Esophagus muscularis mucosa (tissue), 4 donors: ENCODE data around the gene FLNC. TPM values are rescaled to one million over a fixed set of nuclear protein-coding genes. Genes with fewer than 3 reads are reported as not detected.

Source experiments
- DNase-seq: peaks from one replicate; pipeline ENCODE4 v3.0.0-alpha.2; 2017; ENCODE audit errors: extremely low spot score
- H3K27ac ChIP-seq, 4 donors: fragments of 200-600 bp; sonication (generic); replicated peaks in 1 of 4; 1 replicate in 3 of 4; 2 replicates in 1 of 4; pipeline ENCODE4 v1.5.1; 2016 to 2019; ENCODE audit warnings: mild to moderate bottlenecking in 1 of 4
- H3K27me3 ChIP-seq, 4 donors: fragments of 200-600 bp; sonication (generic); one replicate each; pipeline versions ENCODE4 v1.5.1 to v1.6.0; 2016 to 2019
- H3K36me3 ChIP-seq, 4 donors: fragments of 200-600 bp; sonication (generic); one replicate each; pipeline ENCODE4 v1.5.1; 2016 to 2019
- H3K4me1 ChIP-seq, 4 donors: fragments of 200-600 bp; sonication (generic); one replicate each; pipeline ENCODE4 v1.5.1; 2016 to 2019
- H3K4me3 ChIP-seq, 4 donors: fragments of 200-600 bp; sonication (generic); 1 replicate in 2 of 4; 2 replicates in 2 of 4; pipeline ENCODE4 v1.5.1; 2016 to 2019; ENCODE audit warnings: mild to moderate bottlenecking in 4 of 4, moderate library complexity in 1 of 4
- H3K9me3 ChIP-seq, 4 donors: fragments of 200-600 bp; sonication (generic); 1 replicate in 3 of 4; 2 replicates in 1 of 4; pipeline ENCODE4 v1.5.1; 2016 to 2019
- CTCF ChIP-seq, 3 experiments: fragments of 200-600 bp in 2 of 3; fragments of 450-650 bp in 1 of 3; sonication (generic) in 2 of 3; IDR thresholded peaks; one replicate each; pipeline ENCODE4 v1.5.1; 2017 to 2019; ENCODE audit warnings: antibody characterized with exemption in 3 of 3, mild to moderate bottlenecking in 2 of 3, moderate library complexity in 1 of 3
- EP300 ChIP-seq: sonication (generic); formaldehyde crosslinking; IDR thresholded peaks from one replicate; pipeline ENCODE4 v1.6.1; 2017; ENCODE audit warnings: antibody characterized with exemption
- POLR2A ChIP-seq: fragments of 450-650 bp; IDR thresholded peaks from one replicate; pipeline ENCODE4 v1.6.1; 2017; ENCODE audit warnings: antibody characterized with exemption, moderate library complexity, mild to moderate bottlenecking, low read depth
- POLR2AphosphoS5 ChIP-seq, 2 donors: sonication (generic); formaldehyde crosslinking; IDR thresholded peaks; one replicate each; pipeline ENCODE4 v1.6.1; 2017; ENCODE audit warnings: antibody characterized with exemption in 2 of 2
- WGBS: methylation state at CpG from one replicate; pipeline ENCODE4 v1.1.5; 2018; 5-methylcytosine and 5-hydroxymethylcytosine counted together
- intact Hi-C: fragments of 100-400 bp; cut with DNase I; formaldehyde crosslinking; loops from one replicate; pipeline ENCODE4 v1.15.1; 2023
- total RNA-seq, 4 donors: library from RNA; depleted of rRNA; stranded (reverse); fragments of >200 nt; gene quantifications; one replicate each; pipeline versions ENCODE4 v1.1.0 to v1.2.1, GENCODE V29; 2016

FLNC gene
- total RNA-seq, 4 donors from 2014 or later = 391 to 932 (median 533) TPM

DNA sequence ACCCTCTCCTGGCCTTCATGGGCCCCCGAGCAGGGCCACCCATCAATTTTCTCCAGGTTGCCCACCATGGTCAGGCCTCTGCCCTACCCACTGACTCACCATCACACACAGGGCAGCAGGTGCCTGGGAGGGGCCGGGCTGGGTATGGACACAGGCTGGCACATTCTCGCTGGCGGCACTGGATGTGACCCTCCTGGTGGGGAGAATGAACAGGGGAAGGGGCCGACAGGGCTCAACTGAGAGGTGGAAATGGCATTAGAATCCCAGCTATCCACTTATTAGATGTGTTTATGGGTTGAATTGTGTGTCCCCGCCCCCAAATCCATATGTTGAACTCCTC is 63.9 kb downstream of the FLNC start:
- no peak for DNase-seq
- Histone ChIP-seq H3K27ac (no peak overlapping the region), H3K9me3 (no peaks in the 10 kb centered on the region), H3K4me1 (peaks cover 0 to 14% (median 10%) of the 10 kb centered on the region in 4 donors), H3K36me3 (no peaks in the 10 kb centered on the region), H3K4me3 (no peak overlapping the region), H3K27me3 (peaks cover 0 to 25% (median 12%) of the 10 kb centered on the region in 4 donors)
- WGBS = 94% methylated on average over 5 of the region's 6 CpGs
- TF ChIP-seq CTCF (IDR thresholded peaks at IDR 0.05) = no peak
- no peak for TF ChIP-seq POLR2A
- no peak for TF ChIP-seq EP300
- no peak for TF ChIP-seq POLR2AphosphoS5 (IDR thresholded peaks at IDR 0.05)
- intact Hi-C loops = no loop called here

DNA sequence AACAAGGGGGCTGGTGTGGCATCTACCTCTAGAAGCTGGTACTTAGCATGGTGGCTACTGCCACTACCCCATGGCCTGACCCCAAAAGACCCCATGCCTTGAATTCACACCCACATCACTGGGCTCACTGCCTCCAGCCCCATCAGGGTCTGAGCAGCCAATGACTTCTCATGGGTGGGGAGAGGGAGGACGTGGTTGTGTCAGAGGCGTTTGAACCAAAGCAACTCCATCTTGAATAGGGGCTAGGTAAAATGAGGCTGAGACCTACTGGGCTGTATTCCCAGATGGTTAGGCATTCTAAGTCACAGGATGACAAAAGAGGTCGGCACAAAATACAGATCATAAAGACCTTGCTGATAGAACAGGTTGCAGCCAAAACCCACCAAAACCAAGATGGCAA is 65.1 kb downstream of the FLNC start:
- 95% methylated on average over 3 of the region's 3 CpGs for WGBS
- no peak for DNase-seq
- intact Hi-C loops = no loop called here
- Histone ChIP-seq H3K9me3 (no peaks in the 10 kb centered on the region), H3K27ac (no peak overlapping the region), H3K36me3 (no peaks in the 10 kb centered on the region), H3K27me3 (peaks cover 0 to 21% (median 11%) of the 10 kb centered on the region in 4 donors), H3K4me1 (peaks cover 0 to 12% (median 10%) of the 10 kb centered on the region in 4 donors), H3K4me3 (no peak overlapping the region)
- TF ChIP-seq POLR2A (no peak), POLR2AphosphoS5 (IDR thresholded peaks at IDR 0.05) (no peak), CTCF (IDR thresholded peaks at IDR 0.05) (no peak), EP300 (no peak)

DNA sequence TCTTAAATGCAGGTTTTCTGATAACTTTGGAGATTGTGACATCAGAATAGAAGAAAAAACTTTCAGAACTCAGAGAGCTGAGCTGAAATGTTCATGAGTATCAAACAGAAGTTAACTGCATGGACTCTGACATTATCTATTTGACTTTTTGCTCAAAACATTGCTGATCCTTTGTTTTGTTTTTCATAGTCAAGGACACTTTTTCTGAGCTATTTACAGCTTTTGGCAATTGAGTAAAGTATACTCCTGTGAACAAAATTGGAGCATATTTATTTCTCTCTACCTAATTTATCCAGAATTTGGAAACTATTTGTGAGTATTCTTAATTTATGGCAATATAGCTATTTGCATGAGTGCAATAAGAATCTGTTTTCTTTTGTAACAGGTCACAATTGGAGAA is 69.2 kb downstream of the FLNC start:
- intact Hi-C loops = no loop called here
- TF ChIP-seq CTCF (IDR thresholded peaks at IDR 0.05) (no peak), POLR2AphosphoS5 (IDR thresholded peaks at IDR 0.05) (no peak), EP300 (no peak), POLR2A (no peak)
- Histone ChIP-seq H3K27me3 (peaks cover 0 to 17% (median 0%) of the 10 kb centered on the region in 4 donors), H3K9me3 (no peaks in the 10 kb centered on the region), H3K4me1 (peaks cover 0 to 2% (median 0%) of the 10 kb centered on the region in 4 donors), H3K4me3 (no peak overlapping the region), H3K36me3 (no peaks in the 10 kb centered on the region), H3K27ac (no peak overlapping the region)
- no peak for DNase-seq

GRCh38 chr7:128900237-128900636 is 70.0 kb downstream of the FLNC start:
- H3K36me3 ChIP-seq = no peaks in the 10 kb centered on the region
- intact Hi-C loops = no loop called here
- WGBS = 63% methylated on average over 1 of the region's 1 CpG
- no peak overlapping the region for H3K4me3 ChIP-seq
- no peak for DNase-seq
- H3K9me3 ChIP-seq = no peaks in the 10 kb centered on the region
- H3K27me3 ChIP-seq = peaks cover 0 to 24% (median 0%) of the 10 kb centered on the region in 4 donors
- peaks cover 0 to 5% (median 0%) of the 10 kb centered on the region in 4 donors for H3K4me1 ChIP-seq
- H3K27ac ChIP-seq = no peak overlapping the region
- TF ChIP-seq POLR2A = no peak
- no peak for TF ChIP-seq CTCF (IDR thresholded peaks at IDR 0.05)
- no peak for TF ChIP-seq POLR2AphosphoS5 (IDR thresholded peaks at IDR 0.05)
- TF ChIP-seq EP300 = no peak
